DMS53 treated with DMSO at 0.1 percent for 48 hours (cell line): Measurements from ENCODE around the gene FAM168A.

Experiments used
- DNase-seq: peaks from one replicate; lab custom pipeline; 2025; ENCODE audit not compliant: unreplicated experiment; lab: John Stamatoyannopoulos, UW

The FAM168A gene

DNA sequence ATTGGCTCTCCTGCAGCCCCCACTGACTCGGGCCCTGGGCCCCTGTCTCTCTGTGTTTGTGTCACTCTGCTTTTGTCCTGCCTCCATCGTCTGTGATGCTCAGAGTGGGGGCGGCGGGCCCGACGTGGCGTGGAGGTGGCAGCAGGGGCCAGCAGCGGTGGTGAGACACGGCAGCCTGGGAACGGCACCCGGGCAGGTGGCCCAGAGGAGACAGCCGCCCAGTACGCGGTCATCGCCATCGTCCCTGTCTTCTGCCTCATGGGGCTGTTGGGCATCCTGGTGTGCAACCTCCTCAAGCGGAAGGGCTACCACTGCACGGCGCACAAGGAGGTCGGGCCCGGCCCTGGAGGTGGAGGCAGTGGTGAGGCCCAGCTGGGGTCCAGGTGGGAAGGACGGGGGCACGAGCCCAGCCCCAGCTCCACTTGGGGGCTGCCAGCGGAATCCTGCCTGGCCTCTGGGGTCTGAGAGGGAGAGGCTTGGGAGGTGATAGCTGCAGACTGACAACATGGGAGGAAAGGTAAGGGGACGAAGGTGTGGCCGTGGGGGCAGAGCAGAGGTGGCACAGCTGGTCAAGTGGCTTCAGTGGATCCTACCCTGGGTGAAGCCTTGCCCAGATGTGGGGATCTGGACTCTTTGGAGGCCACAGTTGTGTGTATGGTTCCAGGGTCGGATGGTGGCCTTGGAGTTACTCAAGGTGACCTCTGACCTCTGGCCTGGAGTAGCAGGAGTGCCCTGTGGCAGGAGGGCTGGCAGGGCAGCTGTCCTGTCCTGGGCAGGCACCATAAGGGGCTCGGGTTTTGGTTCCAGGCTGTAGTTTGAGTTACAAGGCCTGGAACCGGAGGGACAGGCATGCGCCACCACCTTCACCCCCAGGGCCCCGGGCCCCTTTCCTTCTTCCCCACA lies 205.6 kb downstream of the FAM168A start:
- no peak for DNase-seq

DNA sequence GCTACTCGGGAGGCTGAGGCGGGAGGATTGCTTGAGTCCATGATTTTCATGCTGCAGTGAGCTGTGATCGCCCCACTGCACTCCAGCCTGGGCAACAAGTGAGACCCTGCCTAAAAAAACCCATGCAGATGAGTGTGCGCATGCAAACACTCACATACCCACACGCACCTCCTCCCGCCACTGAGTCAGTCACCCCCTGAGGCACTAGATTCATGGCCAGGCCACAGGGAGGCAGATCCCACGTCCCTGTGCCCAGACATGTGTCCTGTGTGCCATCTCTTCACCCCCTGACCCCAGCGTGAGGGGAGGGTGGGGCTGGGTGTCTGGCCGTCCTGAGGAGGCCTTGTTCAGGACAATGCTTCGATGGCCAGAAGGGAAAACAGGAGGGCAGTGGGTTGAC lies 206.2 kb downstream of the FAM168A start:
- no peak for DNase-seq

DNA sequence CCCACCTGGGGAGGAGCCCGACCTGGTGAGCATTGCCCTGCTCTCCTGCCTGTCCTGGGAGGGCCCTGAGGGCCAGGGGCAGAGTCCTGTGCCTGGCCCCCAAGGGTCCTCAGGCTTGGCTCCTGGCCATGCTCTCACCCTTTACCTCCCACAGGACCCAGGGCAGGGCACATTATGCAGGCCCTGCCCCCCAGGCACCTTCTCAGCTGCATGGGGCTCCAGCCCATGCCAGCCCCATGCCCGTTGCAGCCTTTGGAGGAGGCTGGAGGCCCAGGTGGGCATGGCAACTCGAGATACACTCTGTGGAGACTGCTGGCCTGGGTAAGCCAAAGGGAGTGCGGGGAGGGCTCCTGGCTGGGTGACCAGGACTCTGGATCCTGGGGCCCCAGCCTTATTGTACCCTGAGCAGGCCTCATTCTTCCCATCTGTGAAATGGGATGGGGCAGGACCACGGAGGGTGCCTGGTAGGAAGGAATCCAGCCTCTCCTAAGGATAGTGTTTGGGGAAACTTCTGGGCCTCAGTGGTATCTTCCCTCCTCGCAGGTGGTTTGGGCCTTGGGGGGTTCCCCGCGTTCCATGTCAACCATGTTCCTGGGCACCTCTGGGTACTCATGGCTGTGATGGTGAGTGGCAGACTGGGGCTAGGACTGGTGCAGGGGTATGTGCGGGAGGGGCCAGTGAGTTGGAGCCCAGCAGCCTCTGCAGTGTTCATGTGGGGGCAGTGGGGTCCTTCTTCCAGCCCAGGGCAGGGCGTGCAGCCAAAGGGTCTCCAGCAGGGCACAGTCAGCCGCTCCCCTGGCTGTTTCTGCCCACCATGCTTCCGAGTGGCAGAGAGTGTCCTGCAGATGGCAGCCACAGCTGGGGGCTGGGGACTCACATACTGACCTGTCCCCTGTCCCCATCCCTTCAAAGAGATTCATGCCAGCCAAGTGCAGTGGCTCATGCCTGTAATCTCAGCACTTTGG lies 207.0 kb downstream of the FAM168A start:
- DNase-seq: no peak

DNA sequence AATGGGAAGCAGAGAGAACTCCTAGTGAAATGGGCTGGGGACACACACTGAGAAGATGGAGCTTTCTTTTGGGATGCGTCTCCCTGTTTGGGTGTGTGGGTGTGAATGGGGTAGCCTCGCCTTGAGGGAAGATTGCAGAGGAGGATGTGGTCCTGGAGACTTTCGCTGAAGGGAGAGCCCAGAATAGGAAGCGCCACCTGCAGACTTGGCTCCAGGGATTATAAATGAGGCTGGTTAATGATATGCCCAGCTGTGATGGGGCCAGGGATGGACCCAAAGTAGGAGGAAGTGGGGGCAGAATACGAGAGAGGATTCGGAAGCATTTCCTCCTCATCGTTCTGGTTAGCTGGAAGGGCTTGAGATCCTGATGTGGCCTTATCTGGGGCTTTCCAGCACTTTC lies 208.0 kb downstream of the FAM168A start:
- no peak for DNase-seq

DNA sequence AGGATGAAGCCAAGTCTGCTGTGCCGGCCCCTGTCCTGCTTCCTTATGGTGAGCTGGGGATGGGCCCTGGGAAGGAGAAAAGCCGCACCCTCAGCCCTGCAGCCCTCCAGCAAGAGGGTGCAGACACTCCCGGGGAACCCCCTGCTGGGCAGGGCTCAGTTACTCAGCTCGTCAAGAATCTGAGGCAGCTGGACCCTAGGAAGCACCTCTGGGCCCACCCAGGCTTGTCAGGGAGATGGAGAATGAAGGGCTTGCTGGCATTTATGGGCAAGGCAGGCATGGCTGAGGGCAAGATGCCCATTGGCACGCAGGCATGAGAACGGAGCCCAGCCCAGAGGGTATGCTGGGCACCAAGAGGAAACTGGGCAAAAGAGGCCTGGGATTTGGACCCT lies 208.8 kb downstream of the FAM168A start:
- no peak for DNase-seq

DNA sequence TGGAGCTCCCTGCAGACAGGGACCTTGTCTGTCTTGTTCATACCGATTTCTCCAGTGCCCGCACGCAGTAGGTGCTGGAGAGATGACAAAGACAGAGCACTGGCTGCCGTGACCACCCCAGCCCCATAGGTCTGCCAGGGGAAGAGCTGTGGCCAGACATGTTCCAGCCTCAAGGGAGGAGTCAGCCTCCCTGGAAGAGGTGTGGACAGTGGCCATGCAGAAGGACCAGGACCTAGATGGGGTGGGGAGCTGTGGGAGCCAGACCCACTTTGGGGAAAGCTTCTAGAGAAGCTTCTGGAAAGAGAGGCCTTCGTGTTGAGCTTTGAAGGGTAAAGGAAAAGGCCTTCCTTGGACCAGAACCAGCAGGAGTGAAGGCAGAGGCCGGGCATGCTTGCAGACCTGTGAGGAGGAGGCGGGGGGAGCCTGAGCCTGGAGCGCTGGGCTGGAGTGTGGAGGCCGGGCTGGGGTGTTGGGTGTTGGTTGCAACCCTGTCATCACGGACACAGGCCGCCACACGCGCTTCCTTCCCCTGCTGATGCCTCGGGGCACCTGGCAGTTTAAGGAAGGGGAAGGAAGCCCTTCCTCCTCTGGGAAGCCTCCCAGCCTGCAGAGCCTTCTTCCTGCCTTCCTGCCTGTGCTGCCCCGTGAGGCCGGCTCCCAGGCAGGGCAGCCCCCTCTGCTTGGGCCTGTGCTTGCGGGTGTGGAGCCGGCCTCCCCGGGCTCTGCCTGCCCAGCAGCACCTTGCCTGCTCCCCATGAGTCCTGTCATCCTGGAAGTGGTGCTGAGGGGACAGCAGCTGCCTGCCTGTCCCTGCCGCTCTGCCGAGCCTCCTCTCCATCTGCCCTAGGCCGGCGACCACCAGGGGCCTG lies 209.4 kb downstream of the FAM168A start:
- DNase-seq: no peak

DNA sequence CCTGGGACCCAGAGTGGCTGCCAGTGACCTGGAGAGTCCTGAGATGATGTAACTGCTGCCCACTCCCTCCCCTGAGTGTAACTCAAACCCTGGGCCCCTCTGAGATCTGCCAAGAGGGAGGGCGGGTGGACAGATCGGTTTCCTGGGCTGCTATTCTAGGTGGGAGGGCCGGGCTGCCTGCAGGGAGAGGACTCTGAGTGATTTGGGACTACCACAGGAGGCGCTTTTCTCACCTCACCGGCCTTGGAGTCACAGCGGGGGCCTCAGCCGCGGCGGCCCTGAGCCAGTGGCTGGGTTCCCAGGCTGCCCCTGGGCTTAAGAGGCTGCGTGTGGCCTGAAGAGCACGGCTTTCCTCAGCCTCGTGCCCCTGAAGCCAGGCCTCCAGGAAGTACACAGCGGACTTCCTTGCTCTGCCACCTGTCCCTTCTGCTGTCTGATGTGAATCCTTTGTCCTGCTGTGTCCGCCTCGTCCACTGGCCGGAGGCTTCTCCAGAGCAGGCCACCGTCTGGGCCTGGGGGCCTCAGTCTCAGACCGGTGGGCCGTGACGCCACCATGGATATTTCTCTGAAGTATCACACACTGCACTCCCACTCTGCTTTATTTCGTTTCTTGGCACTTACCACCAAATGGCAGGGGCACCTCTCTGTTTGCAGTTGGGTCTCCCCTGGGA lies 210.2 kb downstream of the FAM168A start:
- DNase-seq: no peak

DNA sequence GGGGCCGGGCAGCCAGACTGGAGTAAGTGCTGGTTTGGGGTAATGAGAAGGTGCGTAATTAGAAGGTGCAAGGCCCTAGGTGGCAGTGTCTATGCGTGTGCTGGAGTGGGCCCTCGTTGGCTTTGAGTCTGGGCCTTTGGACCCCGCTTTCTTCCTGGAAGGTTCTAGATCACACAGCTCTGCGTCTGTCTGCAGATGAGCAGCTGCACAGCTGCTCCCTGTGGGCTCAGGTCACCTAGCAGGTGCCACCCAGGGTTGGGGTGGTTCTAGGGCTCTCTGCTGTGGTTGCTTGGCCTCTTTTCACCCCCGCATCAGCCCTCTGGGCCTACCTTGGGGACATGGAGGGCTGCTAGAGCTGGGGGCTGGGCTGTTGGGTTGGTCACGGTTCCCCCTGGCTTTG lies 211.4 kb downstream of the FAM168A start:
- no peak for DNase-seq

DNA sequence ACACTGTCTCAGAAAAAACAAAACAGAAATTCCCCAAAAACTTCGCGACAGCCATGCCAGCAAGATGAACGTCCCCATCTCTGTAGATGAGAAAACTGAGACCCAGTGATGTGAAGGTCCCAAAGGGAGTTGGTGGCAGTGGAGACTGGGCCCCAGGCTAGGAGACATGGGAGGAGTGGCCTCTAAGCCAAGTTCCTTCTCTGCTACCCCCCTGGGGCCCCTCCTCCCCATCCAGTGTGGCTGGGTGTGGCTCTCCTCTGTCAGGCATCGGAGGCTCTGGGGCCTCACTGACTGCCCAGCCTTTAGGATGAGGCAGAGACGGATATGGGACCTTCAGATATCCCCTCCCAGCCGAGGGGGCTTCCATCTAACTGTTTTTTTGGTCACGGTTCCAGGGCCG lies 211.9 kb downstream of the FAM168A start:
- DNase-seq: no peak

DNA sequence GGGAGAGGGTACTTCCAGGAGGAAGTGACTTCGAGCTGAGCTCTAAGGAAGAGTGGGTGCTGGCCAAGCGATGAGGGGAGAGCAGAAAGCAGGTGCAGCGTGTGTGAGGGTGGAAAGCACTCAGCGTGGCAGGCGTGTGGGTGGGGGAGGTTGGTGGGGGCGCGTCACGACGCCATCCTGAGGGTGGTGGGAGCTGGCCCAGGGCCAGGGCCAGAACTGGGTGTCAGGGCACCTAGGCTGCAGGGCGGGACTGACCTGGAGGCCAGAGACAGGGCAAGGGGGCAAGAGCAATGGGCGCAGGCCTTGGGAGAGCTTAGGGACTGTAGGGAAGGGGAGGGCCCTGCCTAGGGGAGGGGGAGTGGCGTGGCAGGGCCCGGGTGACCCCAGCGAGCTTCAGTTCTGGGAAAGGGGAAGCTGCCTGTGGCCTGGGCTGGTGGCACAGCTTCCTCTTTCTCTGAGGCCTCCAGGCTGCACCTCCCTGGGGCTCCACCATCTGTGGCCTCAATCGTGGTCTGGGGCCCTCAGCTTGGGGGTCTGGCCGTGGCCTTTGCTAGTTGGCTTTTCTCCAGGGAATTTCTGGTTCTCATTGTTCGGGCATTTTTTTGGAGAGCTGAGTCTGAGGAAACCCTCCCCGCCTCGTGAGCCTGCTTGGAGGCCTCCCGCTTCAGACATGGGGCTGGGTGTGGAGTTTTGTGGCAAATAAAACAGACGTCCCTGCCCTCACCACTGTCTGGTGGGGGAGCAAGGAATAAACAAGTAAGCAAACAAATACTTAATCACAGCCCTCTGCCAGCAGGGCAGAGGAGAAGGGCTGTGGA lies 212.8 kb downstream of the FAM168A start:
- no peak for DNase-seq

DNA sequence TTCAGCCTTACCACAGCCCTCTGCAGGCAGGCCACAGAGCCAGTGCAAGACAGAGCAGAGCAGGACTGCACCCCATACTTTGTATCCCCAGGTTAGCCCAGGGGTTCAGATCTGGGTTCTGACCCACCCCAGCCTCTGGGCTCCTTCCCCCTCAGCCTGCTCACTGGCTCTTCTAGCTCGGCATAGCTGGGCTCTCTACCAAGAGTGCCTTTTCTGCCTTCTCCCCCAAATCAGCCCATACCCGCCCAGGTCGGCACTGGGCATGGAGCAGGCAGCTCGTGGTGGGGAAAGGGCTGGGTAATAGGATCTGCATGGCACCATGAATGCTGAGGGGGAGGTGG lies 213.4 kb downstream of the FAM168A start:
- DNase-seq: no peak

DNA sequence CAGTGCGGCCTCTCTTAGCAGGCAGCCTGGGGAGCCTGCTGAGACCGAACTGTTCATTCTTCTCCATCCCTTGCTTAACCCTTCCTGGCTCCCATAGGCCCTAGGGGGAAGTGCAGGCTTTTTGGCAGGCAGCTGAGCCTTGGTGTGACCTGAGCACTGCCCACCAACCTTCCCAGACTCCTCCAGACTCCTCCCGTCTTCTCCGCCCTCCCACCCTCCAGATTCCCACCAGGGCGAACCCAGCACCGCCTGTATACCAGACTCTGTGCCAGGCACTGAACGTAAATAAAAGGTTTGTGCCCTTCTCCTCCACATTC lies 213.8 kb downstream of the FAM168A start:
- no peak for DNase-seq

DNA sequence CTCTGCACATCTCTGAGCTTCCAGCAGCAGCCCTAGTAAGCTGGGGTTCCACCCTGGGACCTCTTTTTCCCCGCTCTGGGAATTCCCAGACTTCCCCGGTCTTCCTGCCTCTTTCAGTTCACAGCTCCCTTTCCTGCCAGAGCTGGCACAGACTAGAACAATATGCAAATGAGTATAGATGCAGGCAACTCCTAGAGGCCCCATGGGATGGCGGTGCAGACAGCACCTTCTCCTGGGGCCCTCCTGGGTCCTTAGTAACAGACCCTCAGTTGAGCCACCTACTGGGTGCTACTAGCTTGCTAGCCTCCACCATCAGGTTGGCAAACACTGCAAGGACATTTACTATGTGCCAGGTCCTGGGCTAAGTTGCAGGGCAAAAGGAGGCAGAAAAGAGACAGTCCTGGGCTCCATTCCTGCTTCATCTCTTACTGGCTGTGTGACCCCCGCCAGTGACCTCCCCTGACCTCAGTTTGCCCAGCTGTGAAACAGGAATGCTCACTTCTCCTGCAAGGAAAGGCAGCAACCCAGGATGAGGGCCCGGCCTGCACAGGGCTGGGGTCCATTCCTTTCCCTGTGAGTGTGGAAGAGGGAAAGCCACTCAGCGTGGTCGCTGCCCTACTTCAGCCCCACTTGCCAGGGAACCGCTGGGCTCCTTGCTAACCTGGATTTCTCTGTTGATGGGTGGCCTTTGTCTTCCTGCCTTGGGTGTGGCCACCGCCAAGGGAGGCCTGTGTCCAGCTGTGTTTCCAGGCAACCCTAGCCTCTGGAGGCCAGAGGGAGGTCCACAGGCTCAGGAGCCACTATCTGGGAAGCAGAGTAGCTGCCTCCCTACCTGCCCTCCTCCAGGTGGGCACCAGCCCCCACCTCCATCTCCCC lies 214.4 kb downstream of the FAM168A start:
- no peak for DNase-seq

DNA sequence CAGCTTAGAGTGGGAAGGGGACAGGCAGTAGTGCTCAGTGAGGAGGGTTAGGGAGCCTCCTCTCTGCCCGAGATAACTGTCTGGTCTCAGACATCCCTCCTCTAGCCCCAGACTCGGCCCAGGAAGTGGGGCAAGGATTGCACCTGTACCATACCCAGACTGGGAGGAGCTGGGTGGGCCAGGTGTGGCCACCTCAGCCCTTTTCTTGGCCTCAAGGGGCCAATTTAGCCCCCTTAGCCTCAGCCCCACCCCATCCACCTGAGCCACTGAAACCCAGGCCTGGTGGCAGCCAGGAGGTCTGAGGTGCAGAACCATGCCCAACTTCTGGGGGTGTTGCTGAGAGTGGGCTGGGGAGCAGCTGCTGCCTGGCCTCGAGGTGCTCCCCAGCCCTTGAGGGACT lies 215.2 kb downstream of the FAM168A start:
- DNase-seq: no peak

DNA sequence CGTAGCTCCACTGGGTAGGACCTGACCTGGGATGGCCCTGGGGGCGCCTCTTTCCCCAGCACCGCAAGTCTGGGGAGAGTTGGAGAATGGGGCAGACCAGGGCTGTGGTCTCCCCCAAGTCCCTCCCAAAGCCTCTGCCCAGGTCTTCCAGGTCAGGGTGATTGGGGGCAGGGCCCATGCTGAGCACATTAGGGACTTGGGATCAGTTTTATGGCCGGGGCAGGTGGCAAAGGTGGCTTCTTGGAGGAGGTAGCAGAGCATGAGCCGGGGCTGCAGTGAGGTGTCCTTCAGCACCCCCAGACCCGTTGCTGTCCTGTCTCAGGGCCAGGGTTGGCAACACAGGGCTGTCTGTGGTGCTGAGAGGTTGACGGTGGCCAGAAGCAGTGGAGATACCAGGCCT lies 215.7 kb downstream of the FAM168A start:
- DNase-seq: no peak

DNA sequence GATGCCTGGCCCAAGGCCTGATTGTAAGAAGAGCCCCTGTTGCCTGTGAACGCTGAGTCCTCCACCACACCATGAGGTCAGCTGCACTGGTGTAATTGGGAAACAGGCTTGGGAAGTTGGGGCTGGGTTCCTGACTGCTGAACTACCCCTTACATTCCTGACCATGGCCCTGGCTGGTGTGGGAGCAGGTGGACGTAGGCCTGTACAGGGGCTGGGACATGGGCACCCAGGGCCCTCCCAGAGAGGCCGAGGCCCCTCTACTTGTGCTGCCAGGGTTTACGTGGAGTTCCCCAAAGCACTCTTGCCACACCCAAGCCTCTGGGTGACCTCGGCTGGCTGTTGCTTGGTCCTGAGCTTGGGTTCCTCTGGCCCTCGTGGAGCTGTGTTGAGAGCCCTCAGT lies 216.3 kb downstream of the FAM168A start:
- DNase-seq: no peak

DNA sequence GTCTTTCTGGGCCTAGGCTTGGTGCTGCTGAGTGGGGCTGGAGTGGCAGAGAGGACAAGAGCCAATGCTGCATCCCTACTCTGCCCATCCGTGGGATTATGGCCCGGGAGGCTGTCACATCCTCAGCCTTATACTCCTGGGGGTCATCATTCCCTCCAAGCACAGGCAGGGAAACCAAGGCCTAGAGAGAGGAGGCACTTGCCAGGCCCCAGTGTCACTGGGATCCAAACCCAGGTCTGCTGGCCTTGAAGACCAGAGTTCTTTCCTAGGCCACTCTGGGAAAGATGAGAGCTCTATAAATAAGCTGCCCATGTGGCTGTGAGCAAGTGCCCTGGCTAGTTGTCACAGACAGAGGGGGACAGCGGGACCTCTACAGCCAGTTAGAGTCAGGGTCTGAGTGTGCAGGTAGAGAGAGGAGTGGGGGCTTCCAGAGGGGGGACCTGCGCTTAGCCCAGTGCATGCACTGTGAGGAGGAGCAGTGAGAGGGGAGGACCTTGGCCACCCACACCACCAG lies 217.0 kb downstream of the FAM168A start:
- no peak for DNase-seq

DNA sequence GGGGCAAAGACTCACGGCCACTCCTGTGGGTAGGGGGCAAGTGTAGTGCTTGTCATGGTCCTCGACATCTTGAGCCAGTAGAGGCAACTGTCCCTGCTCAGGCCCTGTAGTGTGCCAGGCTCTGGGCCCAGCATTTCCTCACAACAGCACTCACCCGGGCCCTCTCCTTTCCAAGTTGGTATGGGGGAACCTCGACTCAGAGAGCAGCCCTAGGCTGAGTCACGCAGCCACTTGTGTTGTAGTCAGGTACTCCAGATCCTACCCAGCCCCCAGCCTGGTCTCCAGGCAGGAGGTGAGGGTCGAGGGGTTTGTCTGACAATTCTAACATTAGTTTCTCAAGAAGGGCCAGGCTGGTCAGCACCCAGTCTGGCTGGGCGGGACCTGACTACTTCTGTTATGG lies 217.6 kb downstream of the FAM168A start:
- no peak for DNase-seq
